Hair follicular keratinocyte (primary cell): ENCODE results near the gene CORO7. TPM values are rescaled to one million over a fixed set of nuclear protein-coding genes. Genes with fewer than 3 reads are reported as not detected.

Source experiments
- total RNA-seq: library from RNA; depleted of rRNA; stranded (reverse); fragments of >200 nt; gene quantifications from 2 replicates; pipeline ENCODE4 v1.2.3, GENCODE V29; 2015

Gene CORO7
- 12.3 and 20.2 TPM in 2 replicates for total RNA-seq

GRCh38 chr16:4416200-4417032, at the start of gene CORO7:
TSS of gene CORO7 (minus strand) at chr16:4416596. CDS start at chr16:4416518, 78 bp downstream.

GRCh38 chr16:4425378-4426020, 9.1 kb upstream of the CORO7 start, which contains the start of gene DNAJA3:
TSS of gene DNAJA3 (plus strand) at chr16:4425868. CDS start at chr16:4425882, 14 bp downstream.

GRCh38 chr16:4371357-4372000, 44.9 kb downstream of the CORO7 start, which contains the start of gene VASN:
TSS of gene VASN (plus strand) at chr16:4371848. CDS start at chr16:4380878, 9,030 bp downstream.

GRCh38 chr16:4350787-4351659, 65.4 kb downstream of the CORO7 start, which contains the start of gene PAM16:
TSS of gene PAM16 (minus strand) at chr16:4351321. CDS start at chr16:4351234, 87 bp downstream.

GRCh38 chr16:4315186-4316107, 100.9 kb downstream of the CORO7 start, which contains the start of gene GLIS2:
TSS of gene GLIS2 (plus strand) at chr16:4316067. CDS start at chr16:4332281, 16,214 bp downstream.

Other genes starting within 250 kb of the CORO7 start
- gene SRL, start 174.5 kb downstream of the CORO7 start, total RNA-seq: not detected in 2 replicates
- 8.0 and 14.2 TPM in 2 replicates for gene TFAP4, start 143.6 kb downstream of the CORO7 start, total RNA-seq
- 1.0 and 2.1 TPM in 2 replicates for gene GLIS2, start 100.5 kb downstream of the CORO7 start, total RNA-seq
- gene PAM16, start 65.3 kb downstream of the CORO7 start, total RNA-seq: 67.8 and 97.0 TPM in 2 replicates
- 7.8 and 12.6 TPM in 2 replicates for gene VASN, start 44.7 kb downstream of the CORO7 start, total RNA-seq
- gene DNAJA3, start 9.3 kb upstream of the CORO7 start, total RNA-seq: 53.5 and 69.5 TPM in 2 replicates
- gene NMRAL1, start 58.0 kb upstream of the CORO7 start, total RNA-seq: 73.4 and 107 TPM in 2 replicates
- 107 and 162 TPM in 2 replicates for gene HMOX2, start 59.8 kb upstream of the CORO7 start, total RNA-seq
- gene CDIP1, start 122.2 kb upstream of the CORO7 start, total RNA-seq: 38.1 and 39.1 TPM in 2 replicates
- not detected in 2 replicates for gene C16orf96, start 139.7 kb upstream of the CORO7 start, total RNA-seq
- 10.9 and 11.0 TPM in 2 replicates for gene UBALD1, start 198.3 kb upstream of the CORO7 start, total RNA-seq
- gene MGRN1, start 208.2 kb upstream of the CORO7 start, total RNA-seq: 15.9 and 17.5 TPM in 2 replicates